Renal cortex interstitium (tissue), 15 donors: Measurements from ENCODE around the gene FAM24A. TPM values are rescaled to one million over a fixed set of nuclear protein-coding genes. Genes with fewer than 3 reads are reported as not detected.
"Not testable (repeated sequence)": the region's sequence is repeated elsewhere in the genome, so short reads cannot be mapped to it uniquely, and the experiment has no call there.

Source experiments
- DNase-seq, 11 donors: peaks; one replicate each; pipeline ENCODE4 v3.0.0-alpha.2; 2013; ENCODE audit warnings: low read depth in 9 of 11, low spot score in 4 of 11; ENCODE audit errors: extremely low read depth in 1 of 11
- long read RNA-seq, 16 experiments: transcript quantifications; one replicate each; lab custom pipeline, GENCODE V29; 2026
- polyA plus RNA-seq, 3 donors: library from polyadenylated mRNA; unstranded; fragments of 120-200 nt; gene quantifications; one replicate each; pipeline ENCODE4 v1.2.1, GENCODE V29; 2013; ENCODE audit not compliant: insufficient read length in 3 of 3

The FAM24A gene, protein sequence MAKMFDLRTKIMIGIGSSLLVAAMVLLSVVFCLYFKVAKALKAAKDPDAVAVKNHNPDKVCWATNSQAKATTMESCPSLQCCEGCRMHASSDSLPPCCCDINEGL
- polyA plus RNA-seq, result not detected
- long read RNA-seq, donor 1, result 0 reads
- long read RNA-seq, donor 2, result 0 reads
- long read RNA-seq, donor 3, result 0 reads
- long read RNA-seq, donor 4, result 0 reads
- long read RNA-seq, donor 5, result 0 reads
- long read RNA-seq, donor 6, result 0 reads
- long read RNA-seq, donor 7, result 0 reads
- long read RNA-seq, donor 8, result 0 reads
- long read RNA-seq, donor 9, result 0 reads
- long read RNA-seq, donor 10, result 0 reads
- long read RNA-seq, donor 11, result 0 reads
- long read RNA-seq, donor 12, result 0 reads
- long read RNA-seq, donor 13, result 0 reads
- long read RNA-seq, donor 14, result 0 reads
- long read RNA-seq, donor 15, result 0 reads
- long read RNA-seq, donor 16, result 0 reads

GRCh38 chr10:122910310-122910709 lies at the start of gene FAM24A:
TSS of gene FAM24A (plus strand) at chr10:122910610. CDS start at chr10:122911635, 1,025 bp downstream.
- no peak for DNase-seq

DNA sequence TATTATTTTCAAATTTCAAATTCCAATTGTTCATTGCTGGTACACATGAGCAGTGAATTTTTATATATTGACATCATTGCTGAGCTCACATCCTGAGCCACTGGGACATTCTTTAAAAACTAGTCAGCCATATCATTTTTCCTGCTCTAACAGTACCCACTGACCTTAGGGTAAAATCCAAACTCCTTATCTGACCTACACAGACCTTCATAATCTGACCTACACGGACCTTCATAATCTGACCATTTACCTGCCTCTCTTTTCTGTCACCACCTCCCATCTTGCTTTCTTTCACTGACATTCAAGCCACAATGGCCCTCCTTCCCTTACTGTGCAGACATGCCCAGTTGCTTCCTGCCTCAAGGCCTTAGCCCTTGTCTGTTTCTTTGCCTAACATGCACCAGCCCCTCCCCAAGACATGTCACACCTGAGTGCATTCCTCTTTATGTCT lies 48.7 kb upstream of the FAM24A start:
- DNase-seq, result no peak

DNA sequence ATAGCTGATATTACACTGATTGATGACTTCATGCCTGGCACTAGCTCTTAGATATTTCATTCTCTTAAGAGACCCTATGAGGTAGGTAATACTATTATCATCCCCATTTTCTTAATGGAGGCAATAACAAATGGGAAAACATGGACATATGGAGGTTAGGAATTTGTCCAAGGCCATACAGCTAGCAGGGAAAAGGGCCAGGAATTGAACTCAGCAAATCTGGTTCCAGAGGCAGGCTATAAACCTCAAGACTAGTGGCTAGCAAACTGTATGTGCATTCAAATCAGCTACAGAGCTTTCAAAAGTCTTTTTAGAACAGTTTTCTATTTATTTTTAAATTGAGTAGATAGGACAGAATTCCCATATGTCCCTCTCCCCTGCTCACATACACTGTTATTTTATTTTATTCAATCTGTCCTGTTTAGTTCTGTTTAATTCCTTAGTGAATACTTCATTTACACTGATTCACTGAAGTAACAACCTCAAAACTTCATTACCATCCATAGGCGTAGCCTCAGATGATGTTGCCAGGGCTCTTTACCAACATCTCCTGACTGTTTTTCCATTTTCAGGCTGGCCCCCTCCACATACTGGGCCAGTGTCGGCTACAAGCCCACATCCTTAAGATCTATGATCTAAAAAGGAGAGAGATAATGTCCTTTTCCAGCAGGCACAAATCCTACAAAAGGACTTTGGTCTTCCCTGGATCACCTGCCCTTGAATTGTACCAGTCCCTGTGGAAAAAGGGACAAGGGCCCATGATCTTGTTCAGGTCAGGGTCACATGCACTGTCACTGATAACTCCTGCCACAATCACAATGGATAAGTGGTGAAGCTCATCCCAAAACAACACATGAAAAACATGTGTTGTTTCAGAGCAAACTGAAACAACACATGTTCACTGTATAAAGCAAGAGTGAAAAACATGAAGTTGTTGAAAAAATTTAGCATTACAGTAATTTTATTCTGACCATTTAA lies 46.9 kb upstream of the FAM24A start:
- DNase-seq, result no peak

- no peak for DNase-seq
Measured at GRCh38 chr10:122864194-122864592, 46.2 kb upstream of the FAM24A start.

- no peak for DNase-seq
Measured at GRCh38 chr10:122864901-122865300, 45.5 kb upstream of the FAM24A start.

DNA sequence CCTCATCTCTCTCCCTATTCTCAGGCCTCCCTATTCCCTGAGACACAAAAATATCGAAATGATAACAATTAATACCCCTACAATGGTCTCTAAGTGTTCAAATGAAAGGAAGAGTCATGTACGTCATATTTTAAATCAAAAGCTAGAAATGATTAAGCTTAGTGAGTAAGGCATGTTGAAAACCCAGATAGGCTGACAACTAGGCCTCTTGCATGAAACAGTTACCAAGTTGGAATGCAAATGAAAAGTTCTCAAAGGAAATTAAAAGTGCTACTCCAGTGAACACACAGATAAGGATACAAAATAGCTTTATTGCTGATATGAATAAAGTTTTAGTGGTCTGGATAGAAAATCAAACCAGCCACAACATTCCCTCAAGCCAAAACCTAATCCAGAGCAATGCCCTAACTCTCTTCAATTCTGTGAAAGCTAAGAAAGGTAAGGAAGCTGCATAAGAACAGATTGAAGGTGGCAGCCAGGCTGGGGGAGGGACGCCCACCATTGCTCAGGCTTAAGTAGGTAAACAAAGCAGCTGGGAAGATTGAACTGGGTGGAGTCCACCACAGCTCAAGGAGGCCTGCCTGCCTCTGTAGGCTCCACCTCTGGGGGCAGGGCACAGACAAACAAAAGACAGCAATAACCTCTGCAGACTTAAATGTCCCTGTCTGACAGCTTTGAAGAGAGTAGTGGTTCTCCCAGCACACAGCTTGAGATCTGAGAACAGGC lies 43.5 kb upstream of the FAM24A start:
- DNase-seq, result not testable (repeated sequence)

- DNase-seq, result not testable (repeated sequence)
Measured at GRCh38 chr10:122868768-122869167, 41.6 kb upstream of the FAM24A start.

GRCh38 chr10:122871947-122872346 lies 38.5 kb upstream of the FAM24A start:
- not testable (repeated sequence) for DNase-seq

GRCh38 chr10:122875843-122876466 lies 34.5 kb upstream of the FAM24A start:
- DNase-seq, result no peak

DNA sequence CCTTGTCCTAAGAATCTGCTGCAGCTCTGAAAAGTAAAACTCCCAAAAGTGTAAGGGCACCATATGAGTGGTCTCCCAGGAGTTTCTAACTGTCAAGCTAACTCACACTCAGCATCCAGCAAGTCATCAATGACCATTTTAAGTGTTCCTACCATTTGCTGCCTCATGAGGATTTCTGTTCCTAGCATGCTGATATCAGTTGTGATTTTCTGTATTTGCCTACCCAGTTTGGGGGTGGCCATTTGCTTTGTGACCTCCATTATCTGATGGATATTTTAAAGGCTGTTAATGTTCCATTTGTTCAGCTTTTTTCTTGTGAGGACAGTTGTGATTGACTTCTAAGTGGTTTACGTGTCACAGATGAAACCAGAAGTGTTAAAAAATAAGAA lies 33.9 kb upstream of the FAM24A start:
- DNase-seq, result no peak

DNA sequence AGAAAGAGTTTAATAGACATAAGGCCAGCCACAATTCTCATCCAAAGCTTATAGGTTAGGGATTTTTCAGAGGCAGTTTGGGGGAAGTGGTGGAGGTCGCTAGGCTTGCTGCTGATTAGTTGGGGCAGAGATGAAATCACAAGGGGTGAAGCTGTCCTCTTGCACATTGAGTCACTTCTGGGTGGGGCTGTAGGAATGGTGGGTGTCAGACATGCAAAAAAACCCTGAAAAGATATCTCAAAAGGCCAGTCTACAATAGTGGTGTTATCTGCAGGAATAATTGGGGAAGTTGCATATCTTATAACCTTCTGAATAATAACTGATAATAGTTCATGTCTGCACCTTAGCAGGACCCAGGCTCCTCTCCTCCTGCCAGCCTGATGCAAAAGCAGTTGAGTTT lies 33.1 kb upstream of the FAM24A start:
- DNase-seq, result no peak

GRCh38 chr10:122878799-122879338 lies 31.5 kb upstream of the FAM24A start:
- peak in 1 of 11 donors; percentile 10 for DNase-seq

- DNase-seq, result peak; percentile 93 to 97 (median 95)
Measured at GRCh38 chr10:122879339-122880273, 30.8 kb upstream of the FAM24A start, which contains the start of gene FAM24B. TSS of gene FAM24B (minus strand) at chr10:122879581. CDS start at chr10:122850515, 29,066 bp downstream.

DNA sequence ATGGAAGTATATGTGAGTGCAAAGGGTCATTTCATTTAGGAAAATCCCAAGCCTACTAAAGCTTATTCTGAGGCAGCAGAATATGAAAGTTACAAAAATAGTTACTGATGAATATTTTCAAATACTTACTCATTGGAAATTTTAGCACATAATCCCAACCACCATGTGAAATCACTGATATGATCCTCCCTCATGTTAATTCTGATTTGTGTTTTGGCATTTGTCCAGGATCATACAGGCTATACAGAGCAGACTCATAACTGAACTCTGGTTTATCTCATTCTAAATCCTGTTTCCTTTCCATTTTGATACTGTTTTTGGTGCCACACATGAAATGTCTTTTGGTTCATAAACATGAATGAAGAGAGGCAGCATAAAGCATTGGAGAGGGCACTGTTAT lies 27.6 kb upstream of the FAM24A start:
- no peak for DNase-seq

- DNase-seq, result no peak
Measured at GRCh38 chr10:122884166-122884565, 26.2 kb upstream of the FAM24A start.

DNA sequence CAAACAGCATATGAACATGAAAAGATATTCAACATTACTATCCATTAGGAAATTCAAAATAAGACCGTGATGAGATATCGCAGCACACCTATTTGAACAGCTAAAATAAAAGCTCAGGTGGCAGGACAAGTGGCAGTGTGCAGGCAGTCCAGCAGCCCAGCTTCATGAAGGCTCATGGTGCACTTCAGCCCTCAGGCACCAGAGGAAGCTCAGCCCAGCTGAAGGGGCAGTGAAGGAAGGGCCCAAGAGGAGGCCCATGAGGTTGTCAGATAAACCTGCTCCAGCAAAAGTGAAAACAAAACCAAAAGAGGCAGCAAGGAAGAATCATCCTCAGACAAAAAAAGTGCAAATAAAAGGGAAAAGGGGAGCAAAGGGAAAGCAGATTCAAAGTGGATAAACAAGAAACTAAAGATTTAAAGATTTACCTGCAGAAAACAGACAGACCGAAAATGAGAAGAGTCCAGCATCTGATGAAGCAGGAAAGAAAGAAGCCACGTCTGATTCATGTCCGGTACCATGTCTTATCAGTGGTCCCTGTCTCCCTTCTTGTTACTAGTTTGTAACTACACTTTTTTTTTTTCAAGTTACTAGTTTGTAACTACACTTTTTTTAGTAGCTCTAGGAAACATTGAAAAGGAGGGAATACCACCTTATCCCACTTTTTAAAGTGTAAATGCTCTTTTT lies 16.0 kb upstream of the FAM24A start:
- DNase-seq, result no peak

DNA sequence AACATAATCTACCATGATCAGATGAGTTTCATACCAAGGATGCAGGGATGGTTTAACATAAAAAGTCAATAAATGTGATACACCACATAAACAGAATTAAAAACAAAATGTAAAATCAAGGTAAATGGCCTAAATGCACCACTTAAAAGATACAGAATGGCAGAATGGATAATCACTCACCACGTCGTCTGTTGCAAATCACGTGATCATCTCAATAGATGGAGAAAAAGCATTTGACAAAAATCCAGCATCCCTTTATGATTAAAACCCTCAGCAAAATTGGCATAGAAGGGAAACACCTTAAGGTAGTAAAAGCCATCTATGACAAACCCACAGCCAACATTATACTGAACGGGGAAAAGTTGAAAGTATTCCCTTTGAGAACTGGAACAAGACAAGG lies 6.5 kb upstream of the FAM24A start:
- DNase-seq, result not testable (repeated sequence)
